HG02798 (cell line): ENCODE measurements around the gene HOXB4.
"Not testable (repeated sequence)": the region's sequence is repeated elsewhere in the genome, so short reads cannot be mapped to it uniquely, and the experiment has no call there.

Experiments
- ATAC-seq: cut with Tn5 transposase; IDR thresholded peaks from one replicate; pipeline ENCODE4 v1.9.1; 2021; ENCODE audit warnings: mild to moderate bottlenecking; ENCODE audit not compliant: unreplicated experiment, poor library complexity

The HOXB4 gene

GRCh38 chr17:48537316-48537715 lies 40.8 kb downstream of the HOXB4 start:
- ATAC-seq, result no peak

GRCh38 chr17:48535793-48536559 lies 42.2 kb downstream of the HOXB4 start:
- not testable (repeated sequence) for ATAC-seq

GRCh38 chr17:48532261-48532660 lies 45.9 kb downstream of the HOXB4 start:
- no peak for ATAC-seq

GRCh38 chr17:48530887-48531272 lies 47.3 kb downstream of the HOXB4 start, which contains the start of gene HOXB1:
HOXB1 (minus strand) TSS chr17:48531011; CDS start chr17:48530904, 107 bp downstream.
- no peak for ATAC-seq

GRCh38 chr17:48530208-48530886 lies 47.8 kb downstream of the HOXB4 start:
- ATAC-seq, result no peak

GRCh38 chr17:48529683-48530009 lies 48.5 kb downstream of the HOXB4 start:
- ATAC-seq, result no peak

GRCh38 chr17:48528936-48529682 lies 49.0 kb downstream of the HOXB4 start:
- ATAC-seq, result no peak

GRCh38 chr17:48528153-48528935 lies 49.8 kb downstream of the HOXB4 start:
- no peak for ATAC-seq

- no peak for ATAC-seq
Measured at GRCh38 chr17:48527547-48527932, 50.6 kb downstream of the HOXB4 start.

- ATAC-seq, result no peak
Measured at GRCh38 chr17:48526608-48527546, 51.3 kb downstream of the HOXB4 start.
